Measurements from ENCODE around the gene ZSCAN5A.
"Not testable (repeated sequence)": the region's sequence is repeated elsewhere in the genome, so short reads cannot be mapped to it uniquely, and the experiment has no call there.

Gene ZSCAN5A

DNA sequence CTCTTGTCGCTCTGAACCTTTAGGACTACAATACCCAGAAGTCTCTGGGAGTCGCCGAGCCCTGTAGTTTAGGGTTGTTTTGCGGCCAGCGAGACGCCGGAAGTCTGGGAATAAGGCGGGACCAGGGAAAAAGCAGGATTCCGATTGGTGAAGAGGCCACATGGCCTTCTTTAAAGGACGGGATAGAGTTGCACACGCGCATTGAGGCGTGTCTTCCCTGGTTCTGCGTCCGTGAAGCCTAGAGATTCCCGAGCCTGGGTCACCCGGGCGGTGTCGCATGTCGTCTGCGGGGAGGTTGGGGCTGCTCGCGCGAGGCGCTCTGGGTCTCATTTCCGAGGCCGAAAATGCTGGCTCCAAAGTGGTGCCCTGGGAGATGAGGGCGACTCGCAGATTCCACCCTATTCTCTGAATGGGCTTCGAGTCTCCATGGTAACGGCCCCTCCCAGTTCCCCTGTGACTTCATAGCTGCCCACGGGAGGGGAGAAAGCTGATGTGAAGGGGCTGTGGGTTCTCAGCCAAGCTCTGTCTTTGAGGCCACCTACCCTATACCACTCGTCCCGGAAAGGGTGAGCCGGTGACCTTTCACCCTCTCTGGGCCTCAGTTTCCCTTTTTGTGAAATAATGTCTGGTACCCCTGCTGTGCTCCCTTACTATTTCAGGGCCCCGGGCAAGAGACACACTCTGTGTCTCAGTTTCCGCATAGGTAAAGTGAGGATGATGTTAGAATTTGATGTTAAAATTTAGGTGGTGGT lies 614 bp upstream of the ZSCAN5A start:
- Histone ChIP-seq H3K4me2 (peak overlapping the region; percentile 77 to 96 (median 88)), H3K4me1 (peaks cover 29 to 69% (median 47%) of the 10 kb centered on the region in 10 experiments), H3K9me3 (replicated peaks in 1 of 11) (no peaks in the 10 kb centered on the region), H3K27me3 (no peaks in the 10 kb centered on the region), H3K36me3 (peaks cover 4 to 28% (median 19%) of the 10 kb centered on the region in 11 experiments; a peak in 16 of 22 replicates), H4K20me1 (no peaks in the 10 kb centered on the region), H3K9ac (peak overlapping the region; percentile 85 to 96 (median 93)), H3K27ac (peak overlapping the region; percentile 88 to 98 (median 97)), H3K4me3 (peak overlapping the region; percentile 64 to 77 (median 69))
- TF ChIP-seq Cebpa-rat (IDR thresholded peaks at IDR 0.05): no peak

GRCh38 chr19:56314018-56314380 lies 640 bp downstream of the ZSCAN5A start:
- peak overlapping the region; percentile 64 to 77 (median 69) for H3K4me3 ChIP-seq
- peak overlapping the region; percentile 83 to 98 (median 92) for H3K4me2 ChIP-seq
- TF ChIP-seq Cebpa-rat (IDR thresholded peaks at IDR 0.05): no peak
- no peaks in the 10 kb centered on the region for H4K20me1 ChIP-seq
- no peaks in the 10 kb centered on the region for H3K27me3 ChIP-seq
- peak overlapping the region; percentile 88 to 98 (median 97) for H3K27ac ChIP-seq
- H3K9me3 ChIP-seq (replicated peaks in 1 of 11): no peaks in the 10 kb centered on the region
- H3K36me3 ChIP-seq: peaks cover 10 to 41% (median 29%) of the 10 kb centered on the region in 11 experiments; a peak in 18 of 22 replicates
- H3K4me1 ChIP-seq: peaks cover 28 to 56% (median 34%) of the 10 kb centered on the region in 10 experiments
- H3K9ac ChIP-seq: peak overlapping the region; percentile 85 to 96 (median 93)

GRCh38 chr19:56312787-56313657 lies 1.6 kb downstream of the ZSCAN5A start:
- Histone ChIP-seq H3K4me3 (peak overlapping the region in 6 of 10 experiments; percentile 64 to 77 (median 72); a peak in 8 of 20 replicates), H3K36me3 (peaks cover 10 to 47% (median 34%) of the 10 kb centered on the region in 11 experiments; a peak in 19 of 22 replicates), H3K9me3 (replicated peaks in 1 of 11) (no peaks in the 10 kb centered on the region), H3K4me1 (peaks cover 28 to 47% (median 29%) of the 10 kb centered on the region in 10 experiments), H3K27me3 (no peaks in the 10 kb centered on the region), H3K4me2 (peak overlapping the region; percentile 83 to 98 (median 92); a peak in 20 of 22 replicates), H4K20me1 (no peaks in the 10 kb centered on the region), H3K27ac (peak overlapping the region in 8 of 11 experiments; percentile 88 to 98 (median 98); a peak in 10 of 22 replicates), H3K9ac (peak overlapping the region in 3 of 11 experiments; percentile 93 to 96 (median 95); a peak in 3 of 22 replicates)
- no peak for TF ChIP-seq Cebpa-rat (IDR thresholded peaks at IDR 0.05)

DNA sequence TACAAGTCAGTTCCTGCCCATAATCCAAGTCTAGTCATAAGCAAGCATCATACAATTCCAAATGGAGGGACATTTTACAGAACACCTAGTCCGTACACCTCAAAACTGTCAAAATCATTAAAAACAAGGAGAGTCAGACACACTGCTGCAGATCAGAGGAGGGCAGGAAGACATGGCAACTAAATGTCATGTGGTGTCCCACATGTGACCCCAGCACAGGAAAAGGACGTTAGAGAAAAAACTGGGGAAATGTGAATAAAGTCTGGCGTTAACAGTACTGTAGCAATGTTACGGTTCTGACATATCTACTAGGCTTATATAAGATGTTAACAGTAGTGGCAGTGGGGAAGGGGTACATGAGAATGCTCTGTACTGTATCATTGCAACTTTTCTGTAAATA lies 2.3 kb downstream of the ZSCAN5A start:
- peak overlapping the region in 1 of 11 experiments; percentile 23; a peak in 1 of 22 replicates for H3K27ac ChIP-seq
- H3K9me3 ChIP-seq (replicated peaks in 1 of 11): no peaks in the 10 kb centered on the region
- H3K27me3 ChIP-seq: no peaks in the 10 kb centered on the region
- H3K4me3 ChIP-seq: peak overlapping the region in 1 of 10 experiments; percentile 5; a peak in 1 of 20 replicates
- TF ChIP-seq Cebpa-rat (IDR thresholded peaks at IDR 0.05): no peak
- peak overlapping the region in 1 of 11 experiments; percentile 40; a peak in 1 of 22 replicates for H3K9ac ChIP-seq
- H4K20me1 ChIP-seq: no peaks in the 10 kb centered on the region
- H3K36me3 ChIP-seq: peaks cover 10 to 47% (median 39%) of the 10 kb centered on the region in 11 experiments; a peak in 19 of 22 replicates
- peaks cover 27 to 40% (median 29%) of the 10 kb centered on the region in 10 experiments for H3K4me1 ChIP-seq
- H3K4me2 ChIP-seq: peak overlapping the region in 10 of 11 experiments; percentile 14 to 98 (median 84); a peak in 13 of 22 replicates

DNA sequence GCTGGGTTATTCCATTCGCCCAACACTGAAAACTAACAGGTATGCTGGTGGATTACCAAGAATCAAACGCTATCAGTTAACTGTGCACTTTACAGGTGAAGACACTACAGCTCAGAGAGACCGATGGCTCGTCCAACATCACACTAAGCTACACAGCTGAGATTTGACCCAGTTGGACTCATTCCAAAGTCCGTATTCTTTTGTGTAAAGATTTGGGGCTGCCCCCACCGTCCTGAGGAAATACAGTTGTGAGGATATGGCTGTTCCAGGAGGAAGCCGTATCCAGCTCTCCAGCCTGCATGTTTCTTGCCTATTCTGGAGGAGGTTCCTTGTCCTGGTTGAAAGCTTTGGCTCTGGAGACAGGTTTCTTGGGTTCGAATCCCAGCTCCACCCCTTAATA lies 4.2 kb downstream of the ZSCAN5A start:
- H3K9ac ChIP-seq: no peak overlapping the region
- H3K27ac ChIP-seq: no peak overlapping the region
- no peaks in the 10 kb centered on the region for H3K9me3 ChIP-seq (replicated peaks in 1 of 11)
- H3K4me3 ChIP-seq: no peak overlapping the region
- TF ChIP-seq Cebpa-rat (IDR thresholded peaks at IDR 0.05): no peak
- no peaks in the 10 kb centered on the region for H3K27me3 ChIP-seq
- peaks cover 20 to 26% (median 21%) of the 10 kb centered on the region in 10 experiments for H3K4me1 ChIP-seq
- no peak overlapping the region for H3K4me2 ChIP-seq
- no peaks in the 10 kb centered on the region for H4K20me1 ChIP-seq
- H3K36me3 ChIP-seq: peaks cover 10 to 56% (median 43%) of the 10 kb centered on the region in 11 experiments; a peak in 19 of 22 replicates

DNA sequence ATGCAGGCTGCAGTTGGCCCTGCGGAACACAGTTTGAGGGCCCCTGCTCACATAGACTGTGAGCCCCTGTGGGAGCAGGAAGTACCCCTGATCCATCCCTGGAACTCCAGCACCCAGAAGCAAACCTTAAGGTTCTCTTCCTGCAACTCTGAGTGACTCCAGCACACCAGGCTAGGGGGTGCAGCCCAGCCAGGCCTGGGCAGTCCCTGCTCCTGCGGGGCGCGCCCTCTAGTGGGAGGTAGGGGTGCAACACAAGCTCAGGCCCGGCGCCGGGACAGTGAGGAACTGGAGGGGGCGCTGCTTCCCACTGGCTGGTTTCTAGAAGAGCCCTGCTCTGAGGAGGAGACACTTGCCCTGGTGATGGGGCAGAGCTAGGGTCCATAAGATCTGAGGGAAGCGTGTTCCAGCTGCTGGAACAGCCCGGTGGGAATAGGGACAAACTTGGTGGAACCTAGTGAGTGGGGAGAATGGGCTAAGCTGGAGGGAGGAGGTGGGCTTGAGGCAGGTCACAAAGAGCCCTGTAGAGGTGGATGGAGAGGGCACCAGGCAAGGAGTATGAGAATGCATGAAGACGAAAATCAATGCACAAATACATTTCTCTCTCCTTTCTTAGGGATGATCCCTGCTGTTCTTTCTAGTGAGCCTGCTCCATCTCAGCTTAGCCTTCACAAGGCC lies 5.0 kb downstream of the ZSCAN5A start:
- no peak for TF ChIP-seq Cebpa-rat (IDR thresholded peaks at IDR 0.05)
- peaks cover 19 to 25% (median 20%) of the 10 kb centered on the region in 10 experiments for H3K4me1 ChIP-seq
- H3K36me3 ChIP-seq: peaks cover 10 to 64% (median 44%) of the 10 kb centered on the region in 11 experiments; a peak in 21 of 22 replicates
- no peak overlapping the region for H3K9ac ChIP-seq
- no peaks in the 10 kb centered on the region for H4K20me1 ChIP-seq
- H3K4me3 ChIP-seq: no peak overlapping the region
- no peak overlapping the region for H3K27ac ChIP-seq
- H3K9me3 ChIP-seq (replicated peaks in 1 of 11): no peaks in the 10 kb centered on the region
- H3K27me3 ChIP-seq: no peaks in the 10 kb centered on the region
- H3K4me2 ChIP-seq: no peak overlapping the region

DNA sequence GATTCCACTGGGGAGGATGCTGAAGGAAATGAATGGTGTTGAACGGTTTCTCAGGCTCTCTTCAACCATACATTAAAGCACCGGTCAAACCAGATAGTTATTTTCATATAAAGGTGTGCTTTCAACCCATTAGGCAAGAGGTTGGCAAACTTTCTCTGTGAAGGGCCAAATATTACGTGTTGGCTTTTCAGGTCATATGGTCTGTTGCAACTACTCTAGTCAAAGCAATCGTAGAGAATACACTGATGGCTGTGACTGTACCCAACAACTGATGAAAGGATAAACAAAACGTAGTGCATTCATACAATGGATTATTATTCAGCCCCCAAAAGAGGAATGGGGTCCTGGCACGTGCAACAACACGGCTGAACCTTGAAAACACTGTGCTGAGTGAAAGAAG lies 5.8 kb downstream of the ZSCAN5A start:
- no peak overlapping the region for H3K27ac ChIP-seq
- H3K27me3 ChIP-seq: no peaks in the 10 kb centered on the region
- peaks cover 16 to 24% (median 17%) of the 10 kb centered on the region in 10 experiments for H3K4me1 ChIP-seq
- no peaks in the 10 kb centered on the region for H4K20me1 ChIP-seq
- no peak for TF ChIP-seq Cebpa-rat (IDR thresholded peaks at IDR 0.05)
- no peak overlapping the region for H3K4me2 ChIP-seq
- H3K9me3 ChIP-seq (replicated peaks in 1 of 11): no peaks in the 10 kb centered on the region
- no peak overlapping the region for H3K4me3 ChIP-seq
- H3K36me3 ChIP-seq: peaks cover 10 to 71% (median 50%) of the 10 kb centered on the region in 11 experiments; a peak in 21 of 22 replicates
- no peak overlapping the region for H3K9ac ChIP-seq

DNA sequence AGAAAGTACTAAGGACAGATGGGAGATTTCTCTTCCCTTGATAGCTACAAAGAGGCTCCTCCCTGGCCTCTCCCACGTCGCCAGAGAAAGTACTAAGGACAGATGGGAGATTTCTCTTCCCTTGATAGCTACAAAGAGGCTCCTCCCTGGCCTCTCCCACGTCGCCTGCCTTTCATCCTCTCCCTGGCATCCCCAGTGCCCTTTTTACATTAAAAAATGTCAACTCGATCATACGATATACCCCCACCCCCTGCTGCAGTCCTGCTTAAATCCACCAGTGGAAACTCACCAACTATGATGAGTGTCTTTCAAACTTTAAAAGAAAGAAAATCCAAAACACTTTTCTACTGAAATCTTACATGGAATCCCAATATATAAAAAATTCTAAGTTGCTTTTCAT lies 7.6 kb downstream of the ZSCAN5A start:
- H3K27ac ChIP-seq; H4K20me1 ChIP-seq; H3K4me3 ChIP-seq; H3K4me1 ChIP-seq; H3K4me2 ChIP-seq; H3K27me3 ChIP-seq; H3K9ac ChIP-seq; H3K9me3 ChIP-seq (replicated peaks in 1 of 11): not testable (repeated sequence)
- H3K36me3 ChIP-seq: peaks cover 10 to 72% (median 43%) of the 10 kb centered on the region in 11 experiments; a peak in 21 of 22 replicates
